HAP-1 (cell line): ENCODE data around the gene RAB7B.

ENCODE experiments used
- DNase-seq, 2 experiments: peaks; one replicate each; pipeline ENCODE4 v3.0.0-alpha.2; 2016 to 2020; ENCODE audit warnings: low spot score in 2 of 2
- H3K27me3 ChIP-seq: fragments of 250-450 bp; sonication (Bioruptor Pico); 2 replicates; pipeline ENCODE4 v1.5.1; 2020; ENCODE audit warnings: low read depth, mild to moderate bottlenecking, moderate library complexity
- H3K36me3 ChIP-seq: fragments of 250-450 bp; sonication (Bioruptor Pico); replicated peaks from 2 replicates; pipeline ENCODE4 v1.5.1; 2020; ENCODE audit warnings: mild to moderate bottlenecking
- H3K4me1 ChIP-seq: fragments of 250-450 bp; sonication (Bioruptor Pico); 2 replicates; pipeline ENCODE4 v1.5.1; 2020; ENCODE audit warnings: mild to moderate bottlenecking
- H3K4me3 ChIP-seq: fragments of 250-450 bp; sonication (Bioruptor Pico); 2 replicates; pipeline ENCODE4 v1.5.1; 2020; ENCODE audit warnings: mild to moderate bottlenecking, moderate library complexity
- H3K9me3 ChIP-seq: fragments of 250-450 bp; sonication (Bioruptor Pico); 2 replicates; pipeline ENCODE4 v1.5.1; 2020; ENCODE audit warnings: mild to moderate bottlenecking, moderate library complexity
- in situ Hi-C: fragments of 300-500 bp; cut with MboI; formaldehyde crosslinking; loops from 3 replicates; pipeline ENCODE4 v1.14.3; 2020; ENCODE audit warnings: low sequenced_read_pairs, inconsistent platforms, mixed read lengths

Gene RAB7B

DNA sequence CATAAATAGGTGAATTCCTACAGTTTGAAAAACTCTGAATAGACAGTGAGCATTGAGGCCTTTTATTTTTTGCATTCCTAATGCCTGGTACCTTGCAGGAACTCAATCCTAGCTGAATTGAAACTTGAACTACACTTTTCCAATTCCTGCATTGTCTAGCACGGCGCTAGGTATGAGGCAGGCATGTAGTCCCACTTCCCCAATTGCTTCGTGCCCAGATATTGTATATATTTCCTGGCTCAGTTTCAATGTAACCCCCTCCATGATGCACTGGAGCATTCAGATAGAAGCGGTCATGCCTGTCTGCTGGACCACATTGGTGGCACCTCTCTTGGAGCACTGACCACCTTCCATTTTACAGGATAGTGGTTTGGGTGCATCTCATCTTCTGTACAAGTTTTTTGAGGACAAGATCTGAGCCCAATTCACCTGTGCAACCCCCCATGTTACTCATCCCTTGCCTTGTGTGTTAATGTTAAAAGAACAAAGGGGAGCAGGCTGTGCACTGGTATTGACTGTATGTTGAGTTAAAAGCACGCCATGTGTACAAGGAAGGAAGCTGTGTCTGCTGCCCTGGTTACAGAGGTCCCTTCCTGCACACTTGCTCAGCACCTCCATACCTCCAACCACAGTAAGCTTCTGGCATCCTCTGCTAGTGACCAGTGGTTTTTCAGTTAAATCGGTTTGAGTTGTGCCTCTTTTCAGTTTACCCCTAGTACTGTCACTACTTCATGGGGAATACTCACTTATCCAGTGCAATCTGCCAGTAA, 10.0 kb upstream of the RAB7B start:
- Histone ChIP-seq H3K4me1 (no peaks in the 10 kb centered on the region), H3K4me3 (no peak overlapping the region), H3K9me3 (no peaks in the 10 kb centered on the region), H3K27me3 (no peaks in the 10 kb centered on the region), H3K36me3 (no peaks in the 10 kb centered on the region)
- DNase-seq: no peak
- in situ Hi-C loops: no loop called here

- H3K9me3 ChIP-seq: no peaks in the 10 kb centered on the region
- H3K4me1 ChIP-seq: no peaks in the 10 kb centered on the region
- peak in 1 of 2 experiments; percentile 35 for DNase-seq
- H3K4me3 ChIP-seq: no peak overlapping the region
- H3K36me3 ChIP-seq: no peaks in the 10 kb centered on the region
- H3K27me3 ChIP-seq: no peaks in the 10 kb centered on the region
- in situ Hi-C loops: no loop called here
These were observed 9.1 kb upstream of the RAB7B start for GRCh38 chr1:206012086-206012859.

- DNase-seq: no peak
- no peaks in the 10 kb centered on the region for H3K9me3 ChIP-seq
These were observed 7.9 kb upstream of the RAB7B start for GRCh38 chr1:206011057-206011456.

DNA sequence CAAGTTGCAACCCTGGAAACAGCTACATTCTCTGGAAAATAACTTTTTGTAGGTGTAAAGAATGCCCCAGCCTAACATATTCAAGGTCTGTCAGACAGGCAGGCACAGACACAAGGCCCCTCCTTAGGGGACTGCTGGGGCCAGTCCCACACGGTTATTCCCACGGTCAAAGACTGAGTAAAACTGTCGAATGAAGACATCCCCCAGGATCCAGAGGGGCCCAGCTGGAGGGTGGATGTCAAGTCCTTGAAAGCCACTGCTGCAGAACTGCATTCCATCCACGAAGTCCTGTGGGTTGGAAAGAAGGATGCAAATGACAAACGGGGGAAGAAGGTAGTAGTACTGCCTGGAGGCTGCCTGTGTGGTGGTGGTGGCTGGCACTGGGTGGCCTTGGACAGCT, 6.9 kb upstream of the RAB7B start:
- DNase-seq: no peak
- Histone ChIP-seq H3K4me1 (no peaks in the 10 kb centered on the region), H3K9me3 (no peaks in the 10 kb centered on the region), H3K27me3 (no peaks in the 10 kb centered on the region), H3K4me3 (no peak overlapping the region), H3K36me3 (no peaks in the 10 kb centered on the region)
- in situ Hi-C loops: no loop called here

More at GRCh38 chr1:206011057-206011456, 7.9 kb upstream of the RAB7B start:
- H3K4me1 ChIP-seq: no peaks in the 10 kb centered on the region
- H3K36me3 ChIP-seq: no peaks in the 10 kb centered on the region
- in situ Hi-C loops: no loop called here
- H3K27me3 ChIP-seq: no peaks in the 10 kb centered on the region
- H3K4me3 ChIP-seq: no peak overlapping the region

DNA sequence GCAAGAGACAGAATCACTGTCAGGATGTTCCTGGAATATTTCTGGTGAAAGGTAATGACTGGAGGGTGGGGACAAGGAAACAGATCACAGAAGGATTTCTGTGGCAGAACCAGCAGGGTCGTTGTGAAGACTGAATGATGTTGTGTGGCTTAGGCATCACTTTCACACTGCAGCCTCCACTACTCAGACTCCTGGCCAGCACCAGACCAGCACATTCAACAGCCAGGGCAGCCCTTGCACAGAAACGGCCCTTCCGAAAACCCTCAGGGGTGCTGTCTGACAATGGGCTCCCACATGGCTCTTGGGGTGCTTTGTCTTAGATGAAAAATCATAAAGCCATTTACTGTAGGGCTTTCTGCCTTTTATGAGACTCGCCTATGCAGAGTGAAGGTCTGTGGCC, 3.8 kb upstream of the RAB7B start:
- H3K36me3 ChIP-seq: no peaks in the 10 kb centered on the region
- no peaks in the 10 kb centered on the region for H3K27me3 ChIP-seq
- in situ Hi-C loops: no loop called here
- no peak for DNase-seq
- no peak overlapping the region for H3K4me3 ChIP-seq
- H3K4me1 ChIP-seq: no peaks in the 10 kb centered on the region
- peaks cover 3% of the 10 kb centered on the region; the same call in 1 of the 2 replicates for H3K9me3 ChIP-seq

DNA sequence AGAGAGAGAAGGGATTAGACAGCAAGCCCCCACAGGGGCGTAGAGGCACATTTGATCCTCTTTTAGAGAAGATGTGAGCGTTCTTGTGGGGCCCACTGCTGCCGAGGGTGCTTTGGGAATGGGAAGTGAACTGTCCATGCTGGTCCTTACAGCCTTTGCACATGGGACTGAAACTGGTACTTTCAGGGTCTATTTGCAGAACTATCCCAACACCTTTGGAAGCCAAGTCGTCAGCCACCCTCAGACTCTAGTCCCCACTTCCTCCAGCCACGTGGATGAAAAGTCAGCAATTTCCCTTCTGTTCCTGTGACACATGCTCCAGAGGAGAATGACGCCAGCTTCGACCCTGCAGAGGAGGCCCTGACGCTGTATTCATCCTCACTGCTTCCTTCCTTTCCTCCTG, 2.6 kb upstream of the RAB7B start:
- in situ Hi-C loops: no loop called here
- no peak overlapping the region for H3K4me3 ChIP-seq
- H3K36me3 ChIP-seq: no peaks in the 10 kb centered on the region
- H3K9me3 ChIP-seq: peaks cover 3% of the 10 kb centered on the region; the same call in 1 of the 2 replicates
- H3K27me3 ChIP-seq: no peaks in the 10 kb centered on the region
- DNase-seq: peak in 1 of 2 experiments; percentile 1
- H3K4me1 ChIP-seq: no peaks in the 10 kb centered on the region

GRCh38 chr1:206005234-206005633, 2.0 kb upstream of the RAB7B start:
- no peak for DNase-seq
- in situ Hi-C loops: no loop called here
- H3K36me3 ChIP-seq: no peaks in the 10 kb centered on the region
- no peak overlapping the region for H3K4me3 ChIP-seq
- peaks cover 3% of the 10 kb centered on the region; the same call in 1 of the 2 replicates for H3K9me3 ChIP-seq
- no peaks in the 10 kb centered on the region for H3K27me3 ChIP-seq
- no peaks in the 10 kb centered on the region for H3K4me1 ChIP-seq

GRCh38 chr1:206004826-206005225, 1.6 kb upstream of the RAB7B start:
- peak in 1 of 2 experiments; percentile 2 for DNase-seq
- H3K4me3 ChIP-seq: no peak overlapping the region
- no peaks in the 10 kb centered on the region for H3K36me3 ChIP-seq
- no peaks in the 10 kb centered on the region for H3K27me3 ChIP-seq
- in situ Hi-C loops: no loop called here
- no peaks in the 10 kb centered on the region for H3K4me1 ChIP-seq
- peaks cover 3% of the 10 kb centered on the region; the same call in 1 of the 2 replicates for H3K9me3 ChIP-seq

GRCh38 chr1:206003854-206004800, 932 bp upstream of the RAB7B start:
- H3K4me3 ChIP-seq: no peak overlapping the region
- H3K27me3 ChIP-seq: no peaks in the 10 kb centered on the region
- peaks cover under 1% of the 10 kb centered on the region; the same call in 1 of the 2 replicates for H3K4me1 ChIP-seq
- no peaks in the 10 kb centered on the region for H3K36me3 ChIP-seq
- peaks cover 3% of the 10 kb centered on the region; the same call in 1 of the 2 replicates for H3K9me3 ChIP-seq
- in situ Hi-C loops: no loop called here
- peak in 1 of 2 experiments; percentile 2 for DNase-seq

- Histone ChIP-seq H3K4me3 (no peak overlapping the region), H3K36me3 (no peaks in the 10 kb centered on the region), H3K4me1 (peaks cover 3% of the 10 kb centered on the region; the same call in 1 of the 2 replicates), H3K9me3 (peaks cover 3% of the 10 kb centered on the region; the same call in 1 of the 2 replicates), H3K27me3 (no peaks in the 10 kb centered on the region)
- in situ Hi-C loops: no loop called here
- DNase-seq: peak in 1 of 2 experiments; percentile 4
These were observed 1.0 kb downstream of the RAB7B start for GRCh38 chr1:206002160-206002559.

GRCh38 chr1:206001476-206001888, 1.7 kb downstream of the RAB7B start:
- Histone ChIP-seq H3K4me3 (no peak overlapping the region), H3K27me3 (no peaks in the 10 kb centered on the region), H3K9me3 (peaks cover 3% of the 10 kb centered on the region; the same call in 1 of the 2 replicates), H3K36me3 (no peaks in the 10 kb centered on the region), H3K4me1 (peaks cover 3% of the 10 kb centered on the region; the same call in 1 of the 2 replicates)
- in situ Hi-C loops: no loop called here
- DNase-seq: peak in 1 of 2 experiments; percentile 6

DNA sequence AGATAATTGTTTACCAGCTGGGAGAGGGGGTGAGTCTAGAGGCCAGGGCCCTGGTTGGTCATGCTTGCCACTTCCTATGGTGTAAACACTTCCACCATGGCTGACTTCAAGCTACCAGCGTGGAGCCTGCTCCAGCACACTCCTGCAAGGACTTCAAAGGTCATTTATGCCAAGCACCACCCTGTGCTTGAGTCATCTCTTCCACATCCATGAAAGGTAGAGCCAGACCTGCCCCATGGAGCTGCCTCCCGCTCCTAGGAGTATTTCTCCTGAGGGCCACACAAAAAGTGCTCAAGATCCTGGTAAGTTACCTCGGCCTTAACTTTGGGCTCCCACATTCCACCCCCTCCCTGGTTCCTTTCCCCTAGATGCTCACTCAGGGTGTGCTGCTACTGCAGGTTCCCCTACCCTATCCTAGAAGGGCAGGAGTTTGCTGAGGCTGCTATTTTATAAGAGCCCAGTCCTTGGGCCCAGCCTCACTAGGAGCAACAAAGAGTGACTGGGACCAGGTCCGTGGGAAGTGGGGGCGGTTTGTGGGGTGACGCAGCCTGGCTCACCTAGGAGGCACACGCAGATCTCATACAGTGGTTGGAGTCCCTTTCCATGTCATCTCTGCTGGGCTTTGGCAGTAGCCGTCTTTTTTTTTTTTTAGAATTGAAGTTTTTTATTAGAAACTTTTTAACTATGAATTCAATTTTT, 2.4 kb downstream of the RAB7B start:
- no peak overlapping the region for H3K4me3 ChIP-seq
- no peaks in the 10 kb centered on the region for H3K36me3 ChIP-seq
- no peak for DNase-seq
- in situ Hi-C loops: no loop called here
- no peaks in the 10 kb centered on the region for H3K27me3 ChIP-seq
- H3K4me1 ChIP-seq: peaks cover 3% of the 10 kb centered on the region; the same call in 1 of the 2 replicates
- H3K9me3 ChIP-seq: peaks cover 3% of the 10 kb centered on the region; the same call in 1 of the 2 replicates
